Peyer's patch (tissue), 4 donors: ENCODE measurements around the gene TMEM158. TPM values are rescaled to one million over a fixed set of nuclear protein-coding genes. Genes with fewer than 3 reads are reported as not detected.

ENCODE experiments used
- DNase-seq, 3 donors: peaks; one replicate each; pipeline ENCODE4 v3.0.0-alpha.2; 2017 to 2019
- H3K27ac ChIP-seq, 4 donors: fragments of 200-600 bp; sonication (generic); one replicate each; pipeline ENCODE4 v1.5.1; 2016 to 2019
- H3K27me3 ChIP-seq, 2 donors: fragments of 200-600 bp; sonication (generic); one replicate each; pipeline ENCODE4 v1.5.1; 2019
- H3K36me3 ChIP-seq, 3 donors: fragments of 200-600 bp; sonication (generic); one replicate each; pipeline ENCODE4 v1.5.1; 2016 to 2019
- H3K4me1 ChIP-seq, 4 donors: fragments of 200-600 bp; sonication (generic); one replicate each; pipeline ENCODE4 v1.5.1; 2016 to 2019
- H3K4me3 ChIP-seq, 4 donors: fragments of 200-600 bp; sonication (generic); 1 replicate in 3 of 4; 2 replicates in 1 of 4; pipeline ENCODE4 v1.5.1; 2016 to 2019; ENCODE audit warnings: mild to moderate bottlenecking in 1 of 4
- H3K9me3 ChIP-seq, 4 donors: fragments of 200-600 bp; sonication (generic); one replicate each; pipeline ENCODE4 v1.5.1; 2016 to 2019; ENCODE audit warnings: mild to moderate bottlenecking in 1 of 4
- CTCF ChIP-seq, 6 experiments: fragments of 450-650 bp in 4 of 6; fragments of 200-600 bp in 2 of 6; sonication (generic) in 1 of 6; IDR thresholded peaks; one replicate each; pipeline ENCODE4 v1.5.1; 2017 to 2019; ENCODE audit warnings: antibody characterized with exemption in 6 of 6, mild to moderate bottlenecking in 3 of 6, moderate library complexity in 1 of 6
- POLR2A ChIP-seq, 2 donors: fragments of 450-650 bp; IDR thresholded peaks; one replicate each; pipeline ENCODE4 v1.5.1; 2017; ENCODE audit warnings: antibody characterized with exemption in 2 of 2, mild to moderate bottlenecking in 2 of 2, moderate library complexity in 2 of 2
- total RNA-seq, 4 donors: library from RNA; depleted of rRNA; stranded (reverse); fragments of >200 nt; gene quantifications; one replicate each; pipeline ENCODE4 v1.1.0, GENCODE V29; 2016

TMEM158 gene
- 1 to 10 TPM in 3 of 4 donors, under 1 TPM in 1; 0.40 to 5.0 (median 1.8) TPM for total RNA-seq

- Histone ChIP-seq H3K4me3 (peak within 1 kb of the TSS; percentile 33 to 66 (median 58)), H3K27me3 (peaks cover 0 to 13% of the 10 kb centered on the region in 2 donors), H3K4me1 (peaks cover 0 to 14% (median 8%) of the 10 kb centered on the region in 4 donors), H3K9me3 (no peaks in the 10 kb centered on the region), H3K36me3 (no peaks in the 10 kb centered on the region), H3K27ac (peak within 1 kb of the TSS in 2 of 4 donors; percentile 19 to 25)
- DNase-seq: peak; percentile 47 to 89 (median 87)
- no peak for TF ChIP-seq POLR2A (IDR thresholded peaks at IDR 0.05)
- TF ChIP-seq CTCF (IDR thresholded peaks at IDR 0.05): no peak
Observed at GRCh38 chr3:45226206-45226915, at the start of gene TMEM158. Gene TMEM158 (minus strand): TSS chr3:45226287. CDS start chr3:45226027, 260 bp downstream.

GRCh38 chr3:45275006-45275704 is 49.1 kb upstream of the TMEM158 start:
- H3K27ac ChIP-seq: no peak overlapping the region
- DNase-seq: no peak
- TF ChIP-seq POLR2A (IDR thresholded peaks at IDR 0.05) (no peak), CTCF (IDR thresholded peaks at IDR 0.05) (no peak)
- H3K4me3 ChIP-seq: no peak overlapping the region
- H3K4me1 ChIP-seq: no peaks in the 10 kb centered on the region
- H3K36me3 ChIP-seq: no peaks in the 10 kb centered on the region
- H3K9me3 ChIP-seq: no peaks in the 10 kb centered on the region
- H3K27me3 ChIP-seq: no peaks in the 10 kb centered on the region

- TF ChIP-seq CTCF (IDR thresholded peaks at IDR 0.05): no peak
- no peak for TF ChIP-seq POLR2A (IDR thresholded peaks at IDR 0.05)
- Histone ChIP-seq H3K36me3 (no peaks in the 10 kb centered on the region), H3K4me3 (no peak overlapping the region), H3K27ac (no peak overlapping the region), H3K4me1 (no peaks in the 10 kb centered on the region), H3K9me3 (no peaks in the 10 kb centered on the region), H3K27me3 (no peaks in the 10 kb centered on the region)
- DNase-seq: no peak
Observed at GRCh38 chr3:45273681-45274515, 47.8 kb upstream of the TMEM158 start.

GRCh38 chr3:45272828-45273470 is 46.9 kb upstream of the TMEM158 start:
- no peaks in the 10 kb centered on the region for H3K27me3 ChIP-seq
- no peak overlapping the region for H3K27ac ChIP-seq
- no peak overlapping the region for H3K4me3 ChIP-seq
- no peaks in the 10 kb centered on the region for H3K4me1 ChIP-seq
- no peak for DNase-seq
- TF ChIP-seq CTCF (IDR thresholded peaks at IDR 0.05) (no peak), POLR2A (IDR thresholded peaks at IDR 0.05) (no peak)
- H3K36me3 ChIP-seq: no peaks in the 10 kb centered on the region
- H3K9me3 ChIP-seq: no peaks in the 10 kb centered on the region
